Stimulated activated CD8-positive, alpha-beta memory T cell treated with anti-CD3 and anti-CD28 coated beads, Interleukin-7, amount 100 ng/mL, for 4 hours (primary cell): ENCODE results near the gene PIWIL4.
"Not testable (repeated sequence)": the region's sequence is repeated elsewhere in the genome, so short reads cannot be mapped to it uniquely, and the experiment has no call there.

Experiments
- DNase-seq, 2 donors: peaks; one replicate each; pipeline ENCODE4 v3.0.0-alpha.2; 2020; ENCODE audit warnings: low read depth in 2 of 2

The PIWIL4 gene

GRCh38 chr11:94638301-94638901 lies 71.2 kb downstream of the PIWIL4 start:
- no peak for DNase-seq

- no peak for DNase-seq
These were observed 71.8 kb downstream of the PIWIL4 start for GRCh38 chr11:94638902-94639373.

DNA sequence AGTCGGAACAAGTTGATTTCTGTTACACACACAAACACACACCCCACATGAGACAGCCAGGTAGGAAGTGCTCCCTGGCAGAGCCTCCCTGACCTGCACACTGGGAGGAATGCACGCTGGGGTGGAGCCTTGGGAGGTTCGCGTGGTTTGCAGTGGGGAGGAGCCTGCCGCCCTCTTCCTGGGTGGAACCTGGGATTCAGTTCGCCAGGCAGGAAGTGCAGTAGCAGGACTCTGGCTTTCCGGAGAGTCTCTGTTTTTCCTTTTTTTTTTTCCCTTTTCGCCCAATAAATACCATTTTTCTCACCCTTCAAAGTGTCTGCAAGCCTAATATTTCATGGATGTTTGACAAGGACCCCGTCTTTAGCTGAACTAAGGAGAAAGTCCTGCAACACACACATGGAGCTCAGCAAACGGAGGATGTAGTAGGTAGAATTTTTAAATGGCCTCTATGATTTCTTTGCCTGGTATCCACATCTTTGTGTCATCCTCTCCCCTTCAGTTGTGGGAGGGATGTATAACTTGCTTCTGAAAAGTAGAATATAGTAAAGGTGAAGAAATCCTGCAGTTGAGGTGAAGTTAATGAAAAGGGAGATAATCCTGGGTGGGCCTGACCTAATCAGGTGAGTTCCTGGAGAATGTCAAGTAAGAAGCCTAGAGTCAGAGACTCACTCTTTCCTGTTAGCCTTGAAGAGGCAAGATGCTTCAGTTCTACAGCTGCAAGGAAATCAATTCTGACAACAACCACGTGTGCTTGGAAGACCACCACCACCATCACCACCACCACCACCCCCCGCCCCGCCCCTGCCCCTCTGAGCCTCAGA lies 72.9 kb downstream of the PIWIL4 start:
- DNase-seq: no peak

DNA sequence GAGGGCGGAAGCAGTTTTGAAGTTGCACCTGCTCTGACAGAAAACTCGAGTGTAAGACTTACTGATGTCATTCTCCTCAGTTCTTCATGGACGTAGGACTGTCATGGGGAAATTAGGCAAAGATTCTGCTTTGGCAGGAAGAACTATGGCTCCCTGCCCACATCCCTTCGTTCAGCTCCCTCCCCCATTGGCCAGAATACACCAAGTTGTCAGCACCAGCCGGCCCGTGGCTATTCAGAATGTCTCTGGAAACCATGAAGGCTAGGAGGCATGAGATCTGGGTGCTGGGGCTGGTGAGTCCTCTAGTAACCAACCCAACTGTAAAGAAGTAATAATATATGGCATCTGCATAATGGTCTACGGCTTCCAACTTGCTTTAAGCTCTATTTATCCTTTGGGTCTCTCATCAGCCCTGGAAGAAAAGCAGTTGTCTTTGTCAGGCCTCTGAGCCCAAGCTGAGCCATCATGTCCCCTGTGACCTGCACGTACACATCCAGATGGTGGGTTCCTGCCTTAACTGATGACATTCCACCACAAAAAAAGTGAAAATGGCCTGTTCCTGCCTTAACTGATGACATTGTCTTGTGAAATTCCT lies 74.1 kb downstream of the PIWIL4 start:
- no peak for DNase-seq

- not testable (repeated sequence) for DNase-seq
These were observed 76.0 kb downstream of the PIWIL4 start for GRCh38 chr11:94643186-94643585.

- DNase-seq: no peak
These were observed 80.8 kb downstream of the PIWIL4 start for GRCh38 chr11:94647926-94648325.

DNA sequence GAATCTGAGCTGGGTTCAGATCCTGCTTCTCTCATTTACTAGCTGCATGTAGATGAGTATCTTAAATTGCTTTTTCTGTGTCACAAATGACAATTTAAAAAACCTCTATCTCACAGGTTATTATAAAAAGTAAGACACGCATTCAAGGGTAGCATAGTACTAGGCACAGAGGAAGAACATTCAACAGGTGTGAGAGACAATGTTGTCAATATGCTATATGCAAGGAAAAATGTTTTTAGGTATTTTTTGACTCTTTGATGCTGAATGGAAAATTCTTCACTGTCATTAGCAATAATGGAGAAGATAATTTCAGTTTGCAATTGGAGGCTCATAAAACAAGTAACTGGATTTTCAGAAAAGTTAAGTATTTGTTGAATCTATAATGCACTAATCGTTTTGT lies 81.6 kb downstream of the PIWIL4 start:
- no peak for DNase-seq

GRCh38 chr11:94649254-94649653 lies 82.1 kb downstream of the PIWIL4 start:
- no peak for DNase-seq

GRCh38 chr11:94649964-94650623 lies 82.9 kb downstream of the PIWIL4 start:
- DNase-seq: no peak

DNA sequence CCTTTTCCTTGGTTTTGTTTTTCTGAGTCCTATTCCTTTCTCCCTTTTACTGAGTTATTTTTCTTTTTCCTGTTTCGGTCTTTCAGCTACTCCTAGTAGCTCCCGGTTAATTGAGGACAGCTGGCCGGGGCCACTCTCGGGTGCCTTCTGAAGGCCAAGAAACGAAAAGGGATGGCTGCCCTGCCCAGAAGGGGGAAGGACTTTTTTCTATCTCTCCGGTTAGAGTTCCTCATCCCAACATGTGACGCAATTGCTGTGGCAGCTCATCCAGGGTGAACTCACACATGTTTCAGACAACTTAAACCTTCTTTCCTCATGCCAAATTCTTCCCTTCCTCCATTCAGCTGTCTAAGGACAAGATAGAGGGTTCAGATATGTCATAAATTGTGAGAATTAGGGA lies 83.6 kb downstream of the PIWIL4 start:
- no peak for DNase-seq

DNA sequence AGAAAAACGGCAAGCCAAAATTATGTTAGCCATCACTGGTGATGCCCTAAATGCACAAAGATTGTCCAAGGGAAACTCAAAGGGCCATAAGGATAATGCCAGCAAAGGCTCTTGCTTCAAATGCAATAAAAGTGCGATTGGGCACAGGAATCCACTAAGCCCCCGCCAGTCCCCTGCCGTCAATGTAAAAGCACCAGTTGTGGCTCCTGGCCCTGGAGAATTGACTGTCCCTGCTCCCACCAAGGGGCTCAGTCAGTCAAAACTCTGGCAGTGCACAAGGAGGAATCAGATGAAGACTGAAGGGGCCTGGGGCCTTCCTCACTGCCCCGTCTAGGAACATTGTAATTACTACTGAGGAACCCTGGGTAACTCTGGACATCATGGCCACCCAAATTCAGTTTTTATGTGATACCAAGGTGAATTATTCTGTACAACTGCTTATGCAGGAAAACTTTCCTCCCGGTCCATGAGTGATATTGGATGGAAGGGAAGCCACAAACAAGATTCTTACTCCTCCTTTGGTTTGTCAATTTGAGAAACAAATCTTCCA lies 85.6 kb downstream of the PIWIL4 start:
- no peak for DNase-seq

GRCh38 chr11:94653561-94653960 lies 86.4 kb downstream of the PIWIL4 start:
- DNase-seq: no peak

- DNase-seq: no peak
These were observed 87.0 kb downstream of the PIWIL4 start for GRCh38 chr11:94654201-94654600.

DNA sequence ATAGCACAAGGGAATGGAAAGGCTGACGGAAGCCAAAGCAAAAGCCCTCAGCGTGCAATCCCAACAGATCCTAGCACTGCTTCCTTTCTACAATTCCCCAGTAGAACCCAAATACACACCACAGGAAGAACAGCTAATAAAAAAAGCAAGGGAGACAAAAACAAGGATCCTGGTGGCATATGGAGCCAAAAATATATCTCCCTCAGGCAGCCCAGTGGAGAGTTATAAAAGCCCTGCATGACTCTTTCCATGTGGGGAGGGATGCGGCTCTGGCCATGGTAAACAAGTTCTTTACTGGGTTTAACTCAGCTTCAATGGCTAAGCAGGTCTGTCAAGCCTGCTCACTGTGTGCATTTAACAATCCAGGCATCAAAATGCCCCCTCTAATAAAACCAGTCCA lies 88.1 kb downstream of the PIWIL4 start:
- DNase-seq: no peak

DNA sequence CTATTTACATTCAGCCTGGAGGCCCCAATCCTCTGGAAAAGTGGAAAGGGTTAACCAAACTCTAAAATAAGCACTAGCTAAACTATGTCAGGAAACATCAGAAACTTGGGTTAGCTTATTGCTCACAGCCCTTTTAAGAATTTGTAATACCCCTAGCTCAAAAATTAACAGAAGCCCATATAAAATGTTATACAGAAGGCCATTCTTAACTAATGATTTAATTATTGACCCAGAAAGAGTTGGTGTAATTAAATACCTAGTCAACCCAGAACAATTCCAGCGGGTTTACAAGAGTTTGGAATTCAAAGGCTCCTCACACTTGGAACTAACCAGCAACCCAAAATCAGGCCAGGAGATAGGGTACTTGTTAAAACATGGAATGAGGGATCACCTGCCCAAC lies 88.8 kb downstream of the PIWIL4 start:
- no peak for DNase-seq

GRCh38 chr11:94656968-94657367 lies 89.8 kb downstream of the PIWIL4 start:
- DNase-seq: no peak

- DNase-seq: no peak
These were observed 90.5 kb downstream of the PIWIL4 start for GRCh38 chr11:94657629-94658028.

DNA sequence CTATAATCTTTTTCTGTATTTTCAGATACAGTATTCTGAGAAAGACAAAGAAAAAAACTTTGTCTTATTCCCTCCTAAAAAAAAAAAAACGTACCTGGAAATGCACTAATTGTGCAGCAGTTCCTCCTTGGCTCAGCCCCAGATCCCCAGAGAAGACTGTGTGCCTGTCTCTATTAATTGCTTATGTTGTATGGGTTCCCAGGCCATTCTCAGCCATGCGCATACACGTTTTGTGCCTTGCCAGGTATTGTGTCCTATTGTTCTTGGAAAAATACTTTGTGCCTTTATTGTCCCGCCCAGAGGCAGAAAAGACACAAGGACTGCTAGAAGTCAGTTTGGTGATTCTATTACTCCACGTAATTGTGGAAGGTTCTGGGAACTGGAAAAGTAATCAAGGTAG lies 91.2 kb downstream of the PIWIL4 start:
- no peak for DNase-seq

DNA sequence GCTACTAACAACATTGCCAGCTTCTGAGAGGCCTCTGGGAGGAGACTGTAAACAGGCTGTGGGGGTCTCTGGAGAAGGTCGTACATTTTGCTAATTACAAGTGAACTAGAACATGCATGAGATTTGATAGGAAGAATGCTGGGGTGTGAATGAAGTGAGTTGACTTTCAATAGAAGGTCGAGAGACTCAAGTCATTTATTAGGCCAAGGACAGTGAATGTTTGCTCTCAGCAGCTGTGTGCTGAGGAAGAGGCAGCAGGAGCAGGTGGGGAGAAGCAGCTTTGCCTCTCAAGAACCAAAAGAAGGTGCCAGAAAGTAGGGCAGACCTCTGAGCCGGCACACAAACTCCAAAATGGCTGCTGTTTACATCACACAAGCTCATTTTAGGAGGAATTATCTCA lies 91.7 kb downstream of the PIWIL4 start:
- DNase-seq: no peak

- DNase-seq: no peak
These were observed 94.3 kb downstream of the PIWIL4 start for GRCh38 chr11:94661444-94661843.

DNA sequence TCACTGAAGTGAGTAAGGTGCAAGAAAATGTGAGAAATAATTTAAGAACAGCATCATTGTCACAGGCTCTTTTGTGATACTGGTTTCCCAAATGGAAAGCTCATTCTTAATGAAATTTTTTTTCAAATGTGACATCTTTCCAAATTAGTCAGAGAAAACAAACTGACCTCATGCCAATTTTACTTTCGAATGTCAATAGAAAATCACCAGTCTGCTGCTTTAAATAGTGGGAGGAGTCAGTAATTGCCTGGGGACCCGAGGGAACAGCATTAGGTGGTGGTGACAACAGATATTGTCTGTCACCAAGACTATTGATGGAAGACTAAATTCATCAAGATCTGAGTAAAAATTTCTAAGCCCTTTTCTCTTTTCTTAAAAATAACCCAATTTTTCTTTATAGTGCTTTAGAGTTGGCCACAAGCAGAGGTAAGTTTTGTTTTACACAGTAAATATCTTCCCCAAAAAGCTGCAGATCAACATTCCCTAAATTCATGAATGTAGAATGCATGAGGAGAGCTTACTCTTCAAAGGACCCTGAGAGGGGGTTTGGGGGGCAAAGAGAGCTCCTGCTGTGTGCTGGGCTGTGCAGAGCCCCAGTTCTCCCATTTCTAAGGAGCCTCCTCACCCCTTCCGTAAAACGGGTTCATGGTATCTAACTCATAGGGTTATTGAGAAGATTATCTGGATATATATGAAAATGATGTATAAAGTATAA lies 95.1 kb downstream of the PIWIL4 start:
- no peak for DNase-seq
